Right cardiac atrium (tissue), 5 donors: ENCODE data around the gene HK2. TPM values are rescaled to one million over a fixed set of nuclear protein-coding genes. Genes with fewer than 3 reads are reported as not detected.
A peak's percentile ranks its signal among the peaks of the same experiment; 100 is the strongest.
"Not testable (repeated sequence)": the region's sequence is repeated elsewhere in the genome, so short reads cannot be mapped to it uniquely, and the experiment has no call there.

Experiments
- ATAC-seq, 2 donors: fragments of 200-7000 bp; cut with Tn5 transposase; one replicate each; pipeline versions ENCODE4 v1.8.0 to v1.9.1; 2020; ENCODE audit warnings: moderate library complexity in 2 of 2, mild to moderate bottlenecking in 1 of 2
- DNase-seq, 3 donors: peaks; one replicate each; pipeline ENCODE4 v3.0.0-alpha.2; 2020
- H3K27ac ChIP-seq: one replicate; pipeline ENCODE4 v1.5.1; 2013; ENCODE audit warnings: mild to moderate bottlenecking, low read length, control low read depth, moderate library complexity
- H3K27me3 ChIP-seq: one replicate; pipeline ENCODE4 v1.6.1; 2013; ENCODE audit not compliant: control insufficient read depth, insufficient read depth
- H3K4me1 ChIP-seq: one replicate; pipeline ENCODE4 v1.6.1; 2013; ENCODE audit warnings: low read length; ENCODE audit not compliant: control insufficient read depth, insufficient read depth
- H3K4me3 ChIP-seq: one replicate; pipeline ENCODE4 v1.5.1; 2013; ENCODE audit warnings: low read length, control low read depth
- H3K9me3 ChIP-seq: one replicate; pipeline ENCODE4 v1.6.1; 2013; ENCODE audit warnings: low read length; ENCODE audit not compliant: control insufficient read depth
- WGBS: extraction: QIAGEN DNeasy Blood & Tissue Kit; methylation state at CpG from one replicate; pipeline ENCODE4 v1.1.7; 2013; 5-methylcytosine and 5-hydroxymethylcytosine counted together
- intact Hi-C, 4 donors: fragments of 100-400 bp; cut with DNase I; formaldehyde crosslinking; loops; one replicate each; pipeline versions ENCODE4 v1.11.0 to v1.14.0; 2022 to 2023
- long read RNA-seq, 4 donors: library from polyadenylated mRNA; unstranded; transcript quantifications; one replicate each; pipeline ENCODE4 v2.0.0, GENCODE V29; 2020 to 2021
- polyA plus RNA-seq: library from polyadenylated mRNA; stranded (reverse); fragments of 200-250 nt; gene quantifications from one replicate; pipeline ENCODE4 v1.2.3, GENCODE V29; 2013
- total RNA-seq, 4 donors: library from RNA; stranded (reverse); fragmentation: NEBNext Ultra II Directional; extraction: Animal tissue kit (Norgen Biotek cat#: 25700); gene quantifications; one replicate each; pipeline ENCODE4 v1.2.1, GENCODE V29; 2021
- donor health status: healthy with polysubstance abuse.
- donor health status: DM: no; HTN: yes; CAD: no.
- donor health status: DM: no; HTN: no; CAD: no.
- donor health status: DM: no; HTN: yes; CAD: no; lungs with severe emphysema.
- donor health status: DM: yes; HTN: yes; CAD: no.

The HK2 gene
- total RNA-seq: 1 to 10 TPM; 2.0 to 6.0 (median 2.8) TPM
- 2.9 TPM for polyA plus RNA-seq
- long read RNA-seq, donor 1, full-length matches to known transcripts: 1 of 2 reads
- long read RNA-seq, donor 1, partial matches to known transcripts: 1 of 2 reads
- long read RNA-seq, donor 1, other reads (novel, unspliced or antisense): 0 of 2 reads
- long read RNA-seq, donor 2, full-length matches to known transcripts: 1 of 1 reads
- long read RNA-seq, donor 2, partial matches to known transcripts: 0 of 1 reads
- long read RNA-seq, donor 2, other reads (novel, unspliced or antisense): 0 of 1 reads
- long read RNA-seq, donor 3, full-length matches to known transcripts: 2 of 2 reads
- long read RNA-seq, donor 3, partial matches to known transcripts: 0 of 2 reads
- long read RNA-seq, donor 3, other reads (novel, unspliced or antisense): 0 of 2 reads
- long read RNA-seq, donor 4, partial matches to known transcripts: 0 of 1 reads
- long read RNA-seq, donor 4, other reads (novel, unspliced or antisense): 1 of 1 reads

- peak; percentile 90 to 95 (median 94) for DNase-seq
- peak; percentile 98 for ATAC-seq
- WGBS: 5% methylated on average over 67 of the region's 67 CpGs
- H3K27me3 ChIP-seq: no peaks in the 10 kb centered on the region
- no peaks in the 10 kb centered on the region for H3K9me3 ChIP-seq
- H3K4me1 ChIP-seq: peaks cover 3% of the 10 kb centered on the region
- no peak within 1 kb of the TSS for H3K27ac ChIP-seq
- H3K4me3 ChIP-seq: peak within 1 kb of the TSS; percentile 54
- intact Hi-C loops: no loop called here
Measured at GRCh38 chr2:74833418-74834233, at the start of gene HK2. HK2 (plus strand) TSS chr2:74834127; CDS start chr2:74834581, 454 bp downstream.

GRCh38 chr2:74789271-74789670 lies 44.7 kb upstream of the HK2 start:
- H3K4me3 ChIP-seq: no peak overlapping the region
- DNase-seq (no peak), ATAC-seq (peak in 1 of 2 donors; percentile 19)
- H3K9me3 ChIP-seq: no peaks in the 10 kb centered on the region
- H3K27me3 ChIP-seq: no peaks in the 10 kb centered on the region
- H3K4me1 ChIP-seq: no peaks in the 10 kb centered on the region
- 82% methylated on average over 2 of the region's 2 CpGs for WGBS
- intact Hi-C loops: no loop called here
- H3K27ac ChIP-seq: no peak overlapping the region

- ATAC-seq: no peak
- WGBS: 81% methylated on average over 5 of the region's 5 CpGs
- H3K4me1 ChIP-seq: no peaks in the 10 kb centered on the region
Measured at GRCh38 chr2:74792282-74792681, 41.6 kb upstream of the HK2 start.

GRCh38 chr2:74794878-74795277 lies 39.0 kb upstream of the HK2 start:
- no CpG with 5 or more reads among the region's 2 CpGs for WGBS
- intact Hi-C loops, H3K9me3 ChIP-seq: not testable (repeated sequence)

More at GRCh38 chr2:74792282-74792681, 41.6 kb upstream of the HK2 start:
- intact Hi-C loops: no loop called here
- no peak overlapping the region for H3K4me3 ChIP-seq
- no peaks in the 10 kb centered on the region for H3K9me3 ChIP-seq
- H3K27ac ChIP-seq: no peak overlapping the region
- no peaks in the 10 kb centered on the region for H3K27me3 ChIP-seq
- DNase-seq: no peak

GRCh38 chr2:74806355-74806839 lies 27.5 kb upstream of the HK2 start:
- Histone ChIP-seq H3K4me3 (no peak overlapping the region), H3K4me1 (no peaks in the 10 kb centered on the region), H3K27ac (no peak overlapping the region), H3K9me3 (no peaks in the 10 kb centered on the region), H3K27me3 (no peaks in the 10 kb centered on the region)
- intact Hi-C loops: no loop called here
- WGBS: 89% methylated on average over 5 of the region's 5 CpGs
- DNase-seq (no peak), ATAC-seq (no peak)

More at GRCh38 chr2:74794878-74795277, 39.0 kb upstream of the HK2 start:
- H3K27me3 ChIP-seq, H3K4me1 ChIP-seq, DNase-seq, H3K27ac ChIP-seq, ATAC-seq, H3K4me3 ChIP-seq: not testable (repeated sequence)

GRCh38 chr2:74806920-74807319 lies 27.0 kb upstream of the HK2 start:
- no peak overlapping the region for H3K27ac ChIP-seq
- no peaks in the 10 kb centered on the region for H3K4me1 ChIP-seq
- ATAC-seq (no peak), DNase-seq (no peak)
- 81% methylated on average over 6 of the region's 6 CpGs for WGBS
- H3K27me3 ChIP-seq: no peaks in the 10 kb centered on the region
- no peaks in the 10 kb centered on the region for H3K9me3 ChIP-seq
- H3K4me3 ChIP-seq: no peak overlapping the region
- intact Hi-C loops: no loop called here

GRCh38 chr2:74812787-74813590 lies 20.9 kb upstream of the HK2 start:
- Histone ChIP-seq H3K27me3 (no peaks in the 10 kb centered on the region), H3K4me3 (no peak overlapping the region), H3K4me1 (no peaks in the 10 kb centered on the region), H3K9me3 (no peaks in the 10 kb centered on the region), H3K27ac (no peak overlapping the region)
- ATAC-seq (no peak), DNase-seq (no peak)
- intact Hi-C loops: no loop called here
- 61% methylated on average over 7 of the region's 7 CpGs for WGBS

- Histone ChIP-seq H3K27ac (no peak overlapping the region), H3K4me3 (no peak overlapping the region), H3K9me3 (no peaks in the 10 kb centered on the region), H3K27me3 (no peaks in the 10 kb centered on the region), H3K4me1 (no peaks in the 10 kb centered on the region)
- DNase-seq (no peak), ATAC-seq (no peak)
- WGBS: 82% methylated on average over 2 of the region's 2 CpGs
- intact Hi-C loops: no loop called here
Measured at GRCh38 chr2:74814102-74814501, 19.8 kb upstream of the HK2 start.

GRCh38 chr2:74815941-74816340 lies 18.0 kb upstream of the HK2 start:
- H3K27ac ChIP-seq: no peak overlapping the region

GRCh38 chr2:74816540-74817303 lies 17.2 kb upstream of the HK2 start:
- no peak for DNase-seq
- intact Hi-C loops: no loop called here
- Histone ChIP-seq H3K27ac (no peak overlapping the region), H3K4me3 (no peak overlapping the region), H3K9me3 (no peaks in the 10 kb centered on the region), H3K27me3 (no peaks in the 10 kb centered on the region), H3K4me1 (no peaks in the 10 kb centered on the region)
- no peak for ATAC-seq
- 17% methylated on average over 7 of the region's 7 CpGs for WGBS

More at GRCh38 chr2:74815941-74816340, 18.0 kb upstream of the HK2 start:
- no peaks in the 10 kb centered on the region for H3K4me1 ChIP-seq
- ATAC-seq: no peak
- H3K9me3 ChIP-seq: no peaks in the 10 kb centered on the region
- no peaks in the 10 kb centered on the region for H3K27me3 ChIP-seq
- WGBS: 79% methylated on average over 1 of the region's 1 CpG
- intact Hi-C loops: no loop called here
- no peak for DNase-seq
- no peak overlapping the region for H3K4me3 ChIP-seq
